Brain microvascular endothelial cell (primary cell): ENCODE measurements around the gene GRID2.

Experiments
- DNase-seq: peaks from one replicate; pipeline ENCODE4 v3.0.0-alpha.2; 2020
- H3K27ac ChIP-seq: fragments of 250-450 bp; sonication (Bioruptor Pico); 2 replicates; pipeline ENCODE4 v1.5.1; 2020; ENCODE audit warnings: mild to moderate bottlenecking, moderate library complexity
- H3K27me3 ChIP-seq: fragments of 250-450 bp; sonication (Bioruptor Pico); replicated peaks from 2 replicates; pipeline ENCODE4 v1.5.1; 2020; ENCODE audit warnings: mild to moderate bottlenecking
- H3K36me3 ChIP-seq: fragments of 250-450 bp; sonication (Bioruptor Pico); replicated peaks from 2 replicates; pipeline ENCODE4 v1.5.1; 2020; ENCODE audit warnings: mild to moderate bottlenecking
- H3K4me3 ChIP-seq: 2 replicates; pipeline ENCODE4 v1.5.1; 2011; ENCODE audit warnings: low read depth, mild to moderate bottlenecking, control low read depth, low read length, moderate library complexity
- in situ Hi-C: cut with HindIII; loops from 2 replicates; pipeline ENCODE4 v1.10.0; 2017; ENCODE audit warnings: low sequenced_read_pairs, low pct_ligation_motif_present
- TF ChIP-seq, protein P1 (sequence below): IDR thresholded peaks from 2 replicates; pipeline ENCODE4 v1.5.1; 2011; ENCODE audit warnings: low read depth, mild to moderate bottlenecking, moderate library complexity, low read length, control low read depth, inconsistent platforms; ENCODE audit errors: missing control alignments

GRID2 gene

DNA sequence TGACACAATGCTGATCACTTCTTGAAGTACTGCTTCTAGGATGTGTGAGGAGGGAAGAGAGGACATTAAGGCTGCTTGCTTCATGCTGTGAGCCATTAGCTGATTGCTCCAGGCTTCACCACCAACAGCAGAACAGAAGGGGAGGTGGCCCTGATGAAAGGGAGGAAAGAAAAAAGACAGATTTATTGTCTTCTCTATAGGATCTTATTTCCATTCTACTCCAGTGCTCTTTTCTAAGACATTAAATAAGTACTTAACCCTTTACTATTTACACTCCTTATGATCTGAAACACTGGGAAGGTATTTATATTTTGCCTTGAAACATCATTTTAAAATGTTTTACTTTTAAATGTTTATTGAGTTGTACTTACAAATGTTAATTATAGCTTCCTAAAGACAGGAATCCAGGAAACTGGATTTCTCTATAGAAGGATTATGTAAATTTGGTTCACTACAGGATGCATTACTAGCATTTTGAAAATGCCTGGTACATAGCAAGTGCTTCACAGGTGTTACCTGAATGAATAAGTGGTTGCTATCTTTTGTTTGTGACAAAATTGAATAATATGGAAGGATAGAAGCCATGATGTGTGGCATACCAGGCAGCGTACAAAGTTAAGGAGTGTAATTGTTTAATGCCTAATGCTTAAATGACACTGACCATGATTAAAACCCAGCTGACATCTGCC, 843.9 kb downstream of the GRID2 start:
- TF ChIP-seq, protein P1, sequence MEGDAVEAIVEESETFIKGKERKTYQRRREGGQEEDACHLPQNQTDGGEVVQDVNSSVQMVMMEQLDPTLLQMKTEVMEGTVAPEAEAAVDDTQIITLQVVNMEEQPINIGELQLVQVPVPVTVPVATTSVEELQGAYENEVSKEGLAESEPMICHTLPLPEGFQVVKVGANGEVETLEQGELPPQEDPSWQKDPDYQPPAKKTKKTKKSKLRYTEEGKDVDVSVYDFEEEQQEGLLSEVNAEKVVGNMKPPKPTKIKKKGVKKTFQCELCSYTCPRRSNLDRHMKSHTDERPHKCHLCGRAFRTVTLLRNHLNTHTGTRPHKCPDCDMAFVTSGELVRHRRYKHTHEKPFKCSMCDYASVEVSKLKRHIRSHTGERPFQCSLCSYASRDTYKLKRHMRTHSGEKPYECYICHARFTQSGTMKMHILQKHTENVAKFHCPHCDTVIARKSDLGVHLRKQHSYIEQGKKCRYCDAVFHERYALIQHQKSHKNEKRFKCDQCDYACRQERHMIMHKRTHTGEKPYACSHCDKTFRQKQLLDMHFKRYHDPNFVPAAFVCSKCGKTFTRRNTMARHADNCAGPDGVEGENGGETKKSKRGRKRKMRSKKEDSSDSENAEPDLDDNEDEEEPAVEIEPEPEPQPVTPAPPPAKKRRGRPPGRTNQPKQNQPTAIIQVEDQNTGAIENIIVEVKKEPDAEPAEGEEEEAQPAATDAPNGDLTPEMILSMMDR: no peak
- in situ Hi-C loops: no loop called here
- H3K36me3 ChIP-seq: no peaks in the 10 kb centered on the region

DNA sequence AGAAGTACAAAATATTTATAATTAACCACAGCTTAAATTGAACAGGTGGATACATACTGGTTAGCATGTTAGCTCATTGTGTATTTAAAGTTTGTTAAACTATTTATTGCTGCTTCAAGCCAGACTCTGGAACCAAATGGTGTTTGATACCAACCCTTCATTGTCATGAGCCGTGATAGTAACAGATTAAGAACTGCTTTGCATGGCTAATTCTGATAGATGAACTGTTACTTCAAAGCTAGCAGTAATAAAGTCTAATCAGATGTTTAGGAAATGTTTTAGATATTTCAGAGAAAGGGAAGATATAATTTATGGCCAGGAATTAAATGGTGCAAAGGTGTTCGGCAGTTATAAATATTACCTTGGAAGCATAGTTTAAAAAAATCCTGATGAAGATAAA, 848.7 kb downstream of the GRID2 start:
- Histone ChIP-seq H3K36me3 (no peaks in the 10 kb centered on the region), H3K4me3 (no peak overlapping the region), H3K27me3 (no peaks in the 10 kb centered on the region), H3K27ac (no peak overlapping the region)
- TF ChIP-seq, protein P1: no peak
- in situ Hi-C loops: no loop called here
- no peak for DNase-seq

More for the DNA sequence above, 843.9 kb downstream of the GRID2 start:
- no peaks in the 10 kb centered on the region for H3K27me3 ChIP-seq
- DNase-seq: no peak
- no peak overlapping the region for H3K4me3 ChIP-seq
- no peak overlapping the region for H3K27ac ChIP-seq

GRCh38 chr4:93157986-93158385, 854.2 kb downstream of the GRID2 start:
- DNase-seq: no peak
- H3K27me3 ChIP-seq: no peaks in the 10 kb centered on the region
- H3K27ac ChIP-seq: no peak overlapping the region
- no peak overlapping the region for H3K4me3 ChIP-seq
- in situ Hi-C loops: no loop called here
- TF ChIP-seq, protein P1: peak; percentile 33
- no peaks in the 10 kb centered on the region for H3K36me3 ChIP-seq

DNA sequence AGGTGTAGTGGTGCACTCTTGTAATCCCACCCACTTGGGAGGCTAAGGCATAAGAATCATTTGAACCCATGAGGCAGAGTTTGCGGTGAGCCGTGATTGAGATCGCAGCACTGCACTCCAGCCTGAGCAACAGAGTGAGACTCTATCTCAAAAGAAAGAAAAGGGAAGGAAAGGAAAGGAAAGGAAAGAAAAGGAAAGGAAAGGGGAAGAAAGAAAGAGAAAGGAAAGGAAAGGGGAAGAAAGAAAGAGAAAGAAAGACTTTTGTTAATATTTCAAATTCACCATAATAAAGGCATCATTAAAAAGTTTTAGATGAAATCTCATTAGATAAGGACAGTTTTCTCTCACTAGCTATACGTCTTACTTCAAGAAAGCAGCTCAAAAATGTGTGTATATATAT, 864.3 kb downstream of the GRID2 start:
- TF ChIP-seq, protein P1: no peak
- Histone ChIP-seq H3K27me3 (no peaks in the 10 kb centered on the region), H3K36me3 (no peaks in the 10 kb centered on the region), H3K27ac (no peak overlapping the region), H3K4me3 (no peak overlapping the region)
- no peak for DNase-seq
- in situ Hi-C loops: no loop called here

DNA sequence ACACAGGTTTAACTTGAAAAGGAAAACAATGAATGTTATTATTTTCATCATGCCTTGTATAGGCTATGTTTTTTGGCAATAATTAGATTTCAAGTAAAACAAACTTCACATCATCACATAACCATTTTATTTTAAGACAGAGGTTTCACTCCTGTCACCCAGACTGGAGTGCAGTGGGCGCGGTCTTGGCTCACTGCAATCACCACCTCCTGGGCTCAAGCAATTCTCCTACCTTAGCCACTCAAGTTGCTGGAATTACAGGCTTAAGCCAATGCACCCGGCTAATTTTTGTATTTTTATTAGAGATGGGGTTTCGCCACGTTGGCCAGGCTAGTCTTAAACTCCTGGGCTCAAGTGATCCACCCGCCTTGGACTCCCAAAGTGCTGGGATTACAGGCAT, 866.2 kb downstream of the GRID2 start:
- in situ Hi-C loops: no loop called here
- H3K4me3 ChIP-seq: no peak overlapping the region
- H3K27ac ChIP-seq: no peak overlapping the region
- no peaks in the 10 kb centered on the region for H3K27me3 ChIP-seq
- TF ChIP-seq, protein P1: no peak
- DNase-seq: no peak
- H3K36me3 ChIP-seq: no peaks in the 10 kb centered on the region

GRCh38 chr4:93174598-93174997, 870.8 kb downstream of the GRID2 start:
- Histone ChIP-seq H3K27me3 (no peaks in the 10 kb centered on the region), H3K36me3 (no peaks in the 10 kb centered on the region), H3K27ac (no peak overlapping the region), H3K4me3 (no peak overlapping the region)
- in situ Hi-C loops: no loop called here
- TF ChIP-seq, protein P1: no peak
- DNase-seq: no peak
